Sigmoid colon (tissue), 7 donors: ENCODE measurements around the gene MAP3K2. TPM values are rescaled to one million over a fixed set of nuclear protein-coding genes. Genes with fewer than 3 reads are reported as not detected.
A peak's percentile ranks its signal among the peaks of the same experiment; 100 is the strongest.

ENCODE experiments used
- DNase-seq: peaks from one replicate; pipeline ENCODE4 v3.0.0-alpha.2; 2019
- H3K27ac ChIP-seq, 4 donors: fragments of 200-600 bp; sonication (generic); one replicate each; pipeline ENCODE4 v1.5.1; 2016 to 2019; ENCODE audit warnings: mild to moderate bottlenecking in 1 of 4
- H3K27me3 ChIP-seq, 3 donors: fragments of 200-600 bp; sonication (generic); one replicate each; pipeline ENCODE4 v1.5.1; 2019; ENCODE audit warnings: mild to moderate bottlenecking in 1 of 3
- H3K36me3 ChIP-seq, 4 donors: fragments of 200-600 bp; sonication (generic); one replicate each; pipeline ENCODE4 v1.5.1; 2016 to 2019
- H3K4me1 ChIP-seq, 4 donors: fragments of 200-600 bp; sonication (generic); one replicate each; pipeline ENCODE4 v1.5.1; 2017 to 2019
- H3K4me3 ChIP-seq, 4 donors: fragments of 200-600 bp; sonication (generic); one replicate each; pipeline ENCODE4 v1.5.1; 2017 to 2019; ENCODE audit warnings: mild to moderate bottlenecking in 2 of 4, moderate library complexity in 1 of 4
- H3K9me3 ChIP-seq, 4 donors: fragments of 200-600 bp in 3 of 4; sonication (generic) in 3 of 4; one replicate each; pipeline versions ENCODE4 v1.5.1 to v1.6.1; 2013 to 2019
- CTCF ChIP-seq, 4 experiments: fragments of 450-650 bp in 3 of 4; fragments of 200-600 bp in 1 of 4; IDR thresholded peaks; one replicate each; pipeline ENCODE4 v1.5.1; 2016 to 2019; ENCODE audit warnings: antibody characterized with exemption in 4 of 4, mild to moderate bottlenecking in 3 of 4, moderate library complexity in 2 of 4
- EP300 ChIP-seq, 4 donors: sonication (generic); formaldehyde crosslinking; IDR thresholded peaks; one replicate each; pipeline ENCODE4 v1.6.1; 2017; ENCODE audit warnings: antibody characterized with exemption in 4 of 4
- POLR2A ChIP-seq, 2 donors: fragments of 450-650 bp; IDR thresholded peaks; one replicate each; pipeline ENCODE4 v1.6.1; 2016; ENCODE audit warnings: antibody characterized with exemption in 2 of 2, mild to moderate bottlenecking in 2 of 2, moderate library complexity in 2 of 2
- POLR2AphosphoS5 ChIP-seq, 4 donors: sonication (generic); formaldehyde crosslinking; IDR thresholded peaks; one replicate each; pipeline ENCODE4 v1.6.1; 2017; ENCODE audit warnings: antibody characterized with exemption in 4 of 4
- WGBS, 2 donors: extraction: QIAGEN DNeasy Blood & Tissue Kit; methylation state at CpG; one replicate each; pipeline ENCODE4 v1.1.7; 2013; 5-methylcytosine and 5-hydroxymethylcytosine counted together
- intact Hi-C: fragments of 100-400 bp; cut with DNase I; formaldehyde crosslinking; loops from one replicate; pipeline ENCODE4 v1.15.1; 2023
- polyA plus RNA-seq, 3 donors: library from polyadenylated mRNA; stranded (reverse); fragments of 200-250 nt; gene quantifications; one replicate each; pipeline ENCODE4 v1.2.3, GENCODE V29; 2013
- total RNA-seq, 4 donors: library from RNA; depleted of rRNA; stranded (reverse); fragments of >200 nt; gene quantifications; one replicate each; pipeline ENCODE4 v1.1.0, GENCODE V29; 2016
- donor health status: healthy with polysubstance abuse.
- donor health status: Bipolar disorder and iron deficiency.
- donor health status: healthy.

Gene MAP3K2
- total and polyA plus RNA-seq, 7 donors = 9.0 to 52.2 (median 39.9) TPM

DNA sequence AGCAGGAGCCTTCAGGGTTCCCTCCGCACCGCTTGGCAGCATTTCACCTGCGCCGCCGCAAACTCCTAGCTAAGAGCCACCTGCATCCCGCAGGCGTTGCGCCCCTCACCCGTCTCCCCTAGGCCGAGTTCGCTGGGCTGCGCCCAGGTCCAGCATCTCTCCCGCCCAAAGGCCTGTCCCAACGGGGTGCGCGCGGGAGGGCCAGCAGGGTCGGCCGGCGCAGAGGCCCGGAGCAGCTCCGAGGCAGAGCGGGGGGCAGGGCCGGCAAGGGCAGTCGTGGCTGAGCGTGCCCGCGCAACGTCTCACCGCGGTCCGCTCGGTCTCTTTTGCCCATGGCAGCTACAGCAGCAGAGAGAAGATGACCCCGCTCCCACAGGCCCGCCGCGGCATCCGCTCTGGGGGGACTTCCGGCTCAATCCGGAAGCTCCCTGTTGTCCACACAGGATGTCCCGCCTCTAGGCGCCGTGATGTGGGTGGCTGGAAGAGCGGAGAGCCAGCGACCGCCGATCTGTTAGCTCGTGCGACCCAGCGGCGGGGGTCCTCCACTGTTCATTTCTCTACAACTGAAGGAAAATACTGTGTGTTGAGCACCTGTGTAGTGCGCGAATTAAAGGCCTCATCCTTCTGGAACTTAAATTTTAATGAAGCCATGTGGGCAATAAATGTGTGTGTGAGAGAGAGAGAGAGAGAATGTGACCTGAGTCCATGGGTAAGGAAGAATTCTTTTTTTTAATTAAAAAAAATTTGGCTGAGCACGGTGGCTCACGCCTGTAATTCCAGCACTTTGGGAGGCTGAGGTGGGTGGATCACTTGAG lies 93.8 kb downstream of the MAP3K2 start, which contains the start of gene ERCC3:
Gene ERCC3, minus strand, starts transcription at position 397 of the 815 bp plus-strand sequence. Its CDS starts 63 bp downstream, at position 334.
- H3K4me3 ChIP-seq = peak within 1 kb of the TSS; percentile 72 to 97 (median 90)
- peaks cover 0 to 19% (median 13%) of the 10 kb centered on the region in 4 donors for H3K4me1 ChIP-seq
- peaks cover 8 to 38% (median 35%) of the 10 kb centered on the region in 4 donors for H3K36me3 ChIP-seq
- peak; percentile 22 to 34 for TF ChIP-seq POLR2A (IDR thresholded peaks at IDR 0.05)
- TF ChIP-seq POLR2AphosphoS5 (IDR thresholded peaks at IDR 0.05) = peak; percentile 30 to 87 (median 61)
- no peak for TF ChIP-seq CTCF (IDR thresholded peaks at IDR 0.05)
- no peak for TF ChIP-seq EP300 (IDR thresholded peaks at IDR 0.05)
- 0 to 1% methylated on average over 55 of the region's 55 CpGs for WGBS, 2 donors
- H3K9me3 ChIP-seq = no peaks in the 10 kb centered on the region
- DNase-seq = peak; percentile 90
- intact Hi-C loops = loop anchor here (2.0 to 10.0 kb wide), 3 partner anchors 119 to 191 kb away; partner anchors contain the start of gene BIN1
- no peaks in the 10 kb centered on the region for H3K27me3 ChIP-seq
- H3K27ac ChIP-seq = peak within 1 kb of the TSS; percentile 74 to 86 (median 82)

GRCh38 chr2:127293386-127293747 lies 94.4 kb downstream of the MAP3K2 start:
- no peak for DNase-seq
- intact Hi-C loops = loop anchor here (10.0 kb wide), 1 partner anchor 191 kb away; no protein-coding TSS in a partner anchor
- WGBS, 2 donors = 19 to 20% methylated on average over 13 of the region's 13 CpGs

DNA sequence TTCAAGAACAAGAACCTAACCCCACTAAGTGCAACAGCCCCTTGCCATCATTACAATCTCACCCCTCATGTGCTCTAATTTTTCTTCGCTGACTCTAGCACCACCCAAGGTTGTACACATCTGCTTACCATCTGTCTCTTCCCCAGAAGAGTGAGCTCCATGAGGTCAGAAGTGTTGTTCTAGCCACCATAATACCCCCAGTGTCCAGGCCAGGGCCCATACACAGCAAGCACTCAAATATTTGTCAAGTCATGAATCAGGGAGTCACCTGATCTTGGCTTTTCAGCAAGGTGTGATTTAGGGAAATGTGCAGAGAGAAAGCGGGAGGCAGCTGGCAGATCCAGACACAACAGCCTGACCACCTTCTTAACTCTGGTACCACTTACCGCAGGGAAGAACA lies 99.5 kb downstream of the MAP3K2 start:
- no peak for DNase-seq
- intact Hi-C loops = no loop called here
- Histone ChIP-seq H3K4me1 (peaks cover 0 to 10% (median 8%) of the 10 kb centered on the region in 4 donors), H3K36me3 (peaks cover 45 to 95% (median 81%) of the 10 kb centered on the region in 4 donors), H3K4me3 (no peak overlapping the region), H3K27ac (no peak overlapping the region), H3K27me3 (no peaks in the 10 kb centered on the region), H3K9me3 (no peaks in the 10 kb centered on the region)
- WGBS, 2 donors = 97% methylated on average over 3 of the region's 3 CpGs
- TF ChIP-seq CTCF (IDR thresholded peaks at IDR 0.05) (no peak), POLR2A (IDR thresholded peaks at IDR 0.05) (no peak), POLR2AphosphoS5 (IDR thresholded peaks at IDR 0.05) (no peak), EP300 (IDR thresholded peaks at IDR 0.05) (no peak)

More at GRCh38 chr2:127293386-127293747, 94.4 kb downstream of the MAP3K2 start:
- Histone ChIP-seq H3K9me3 (no peaks in the 10 kb centered on the region), H3K36me3 (peaks cover 12 to 44% (median 41%) of the 10 kb centered on the region in 4 donors), H3K4me1 (peaks cover 0 to 19% (median 13%) of the 10 kb centered on the region in 4 donors), H3K27me3 (no peaks in the 10 kb centered on the region), H3K4me3 (peak overlapping the region; percentile 72 to 97 (median 90)), H3K27ac (peak overlapping the region; percentile 74 to 86 (median 82))
- no peak for TF ChIP-seq EP300 (IDR thresholded peaks at IDR 0.05)
- no peak for TF ChIP-seq POLR2A (IDR thresholded peaks at IDR 0.05)
- no peak for TF ChIP-seq CTCF (IDR thresholded peaks at IDR 0.05)
- no peak for TF ChIP-seq POLR2AphosphoS5 (IDR thresholded peaks at IDR 0.05)

DNA sequence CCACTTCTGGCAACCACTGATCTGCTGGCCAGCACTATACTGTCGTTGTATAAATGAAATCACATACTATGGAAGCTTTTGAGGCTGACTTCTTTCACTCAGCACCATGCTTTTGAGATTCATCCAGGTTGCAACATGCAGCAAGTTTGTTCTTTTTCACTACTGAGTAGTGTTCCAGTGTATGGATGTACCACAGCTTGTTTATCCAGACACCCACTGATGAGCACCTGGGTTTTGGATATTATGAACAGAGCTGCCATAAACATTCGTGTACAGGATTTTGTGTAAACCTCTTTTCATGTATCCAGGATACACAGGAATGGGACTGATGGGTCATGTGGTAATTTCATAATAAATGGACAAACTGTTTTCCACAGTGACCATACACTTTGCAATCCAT lies 104.5 kb downstream of the MAP3K2 start:
- no peak for DNase-seq
- 97 to 98% methylated on average over 2 of the region's 2 CpGs for WGBS, 2 donors
- Histone ChIP-seq H3K36me3 (peaks cover 38 to 96% (median 67%) of the 10 kb centered on the region in 4 donors), H3K9me3 (no peaks in the 10 kb centered on the region), H3K27me3 (no peaks in the 10 kb centered on the region), H3K4me1 (no peaks in the 10 kb centered on the region), H3K4me3 (no peak overlapping the region), H3K27ac (no peak overlapping the region)
- intact Hi-C loops = no loop called here
- TF ChIP-seq EP300 (IDR thresholded peaks at IDR 0.05) (no peak), POLR2AphosphoS5 (IDR thresholded peaks at IDR 0.05) (no peak)

DNA sequence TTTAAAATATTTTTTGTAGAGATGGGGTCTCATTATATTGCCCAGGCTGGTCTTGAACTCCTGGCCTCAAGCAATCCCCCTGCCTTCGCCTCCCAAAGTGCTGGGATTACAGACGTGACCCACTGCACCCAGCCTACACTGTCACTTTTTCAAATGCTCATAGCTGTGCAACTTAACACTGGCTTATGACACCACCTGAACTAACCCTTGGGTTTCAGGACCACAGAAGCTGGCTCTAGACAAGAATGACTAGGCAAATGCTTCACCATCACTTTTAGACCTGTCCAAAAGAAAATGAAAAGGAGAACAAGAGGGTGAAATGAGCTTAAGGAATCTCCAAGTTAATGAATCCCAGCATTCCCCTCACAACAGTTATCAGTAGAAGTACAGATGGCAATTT lies 107.1 kb downstream of the MAP3K2 start:
- TF ChIP-seq EP300 (IDR thresholded peaks at IDR 0.05) = no peak
- no peak for TF ChIP-seq POLR2AphosphoS5 (IDR thresholded peaks at IDR 0.05)
- no peak for TF ChIP-seq POLR2A (IDR thresholded peaks at IDR 0.05)
- TF ChIP-seq CTCF (IDR thresholded peaks at IDR 0.05) = no peak
- Histone ChIP-seq H3K27me3 (no peaks in the 10 kb centered on the region), H3K27ac (no peak overlapping the region), H3K9me3 (no peaks in the 10 kb centered on the region), H3K4me1 (no peaks in the 10 kb centered on the region), H3K4me3 (no peak overlapping the region), H3K36me3 (peaks cover 24 to 96% (median 51%) of the 10 kb centered on the region in 4 donors)
- 94% methylated on average over 2 of the region's 2 CpGs for WGBS, 2 donors
- no peak for DNase-seq
- intact Hi-C loops = no loop called here
